Astrocyte of the spinal cord (primary cell): ENCODE measurements around the gene MARCO.

Experiments
- DNase-seq: peaks from one replicate; pipeline ENCODE4 v3.0.0; 2011; ENCODE audit warnings: low read depth, low spot score
- H3K4me3 ChIP-seq: 2 replicates; pipeline ENCODE4 v1.5.1; 2011; ENCODE audit warnings: low read depth, mild to moderate bottlenecking, low read length, moderate library complexity
- CTCF ChIP-seq: IDR thresholded peaks from 2 replicates; pipeline ENCODE4 v1.5.1; 2012; ENCODE audit warnings: low read depth, mild to moderate bottlenecking, low read length, inconsistent platforms
- in situ Hi-C: cut with HindIII; loops from 2 replicates; pipeline ENCODE4 v1.10.0; 2017; ENCODE audit warnings: low sequenced_read_pairs

MARCO gene

GRCh38 chr2:119024152-119024551, 82.2 kb downstream of the MARCO start:
- H3K4me3 ChIP-seq, result no peak overlapping the region
- no peak for TF ChIP-seq CTCF
- no peak for DNase-seq
- in situ Hi-C loops, result no loop called here

- in situ Hi-C loops, result no loop called here
- no peak overlapping the region for H3K4me3 ChIP-seq
- no peak for TF ChIP-seq CTCF
- DNase-seq, result no peak
These were observed 82.6 kb downstream of the MARCO start for GRCh38 chr2:119024568-119024967.

- H3K4me3 ChIP-seq, result no peak overlapping the region
- no peak for TF ChIP-seq CTCF
- no peak for DNase-seq
- in situ Hi-C loops, result no loop called here
These were observed 83.0 kb downstream of the MARCO start for GRCh38 chr2:119025013-119025412.

GRCh38 chr2:119025762-119026351, 83.9 kb downstream of the MARCO start:
- TF ChIP-seq CTCF, result no peak
- in situ Hi-C loops, result no loop called here
- no peak for DNase-seq
- H3K4me3 ChIP-seq, result no peak overlapping the region

GRCh38 chr2:119026890-119027289, 84.9 kb downstream of the MARCO start:
- TF ChIP-seq CTCF, result no peak
- H3K4me3 ChIP-seq, result no peak overlapping the region
- no peak for DNase-seq
- in situ Hi-C loops, result no loop called here

- no peak overlapping the region for H3K4me3 ChIP-seq
- in situ Hi-C loops, result no loop called here
- peak; percentile 24 for DNase-seq
- TF ChIP-seq CTCF, result peak; percentile 68
These were observed 86.6 kb downstream of the MARCO start for GRCh38 chr2:119028327-119029174.
